ENCODE measurements around the gene HOXC4.
A peak's percentile ranks its signal among the peaks of the same experiment; 100 is the strongest.
"Not testable (repeated sequence)": the region's sequence is repeated elsewhere in the genome, so short reads cannot be mapped to it uniquely, and the experiment has no call there.

HOXC4 gene

DNA sequence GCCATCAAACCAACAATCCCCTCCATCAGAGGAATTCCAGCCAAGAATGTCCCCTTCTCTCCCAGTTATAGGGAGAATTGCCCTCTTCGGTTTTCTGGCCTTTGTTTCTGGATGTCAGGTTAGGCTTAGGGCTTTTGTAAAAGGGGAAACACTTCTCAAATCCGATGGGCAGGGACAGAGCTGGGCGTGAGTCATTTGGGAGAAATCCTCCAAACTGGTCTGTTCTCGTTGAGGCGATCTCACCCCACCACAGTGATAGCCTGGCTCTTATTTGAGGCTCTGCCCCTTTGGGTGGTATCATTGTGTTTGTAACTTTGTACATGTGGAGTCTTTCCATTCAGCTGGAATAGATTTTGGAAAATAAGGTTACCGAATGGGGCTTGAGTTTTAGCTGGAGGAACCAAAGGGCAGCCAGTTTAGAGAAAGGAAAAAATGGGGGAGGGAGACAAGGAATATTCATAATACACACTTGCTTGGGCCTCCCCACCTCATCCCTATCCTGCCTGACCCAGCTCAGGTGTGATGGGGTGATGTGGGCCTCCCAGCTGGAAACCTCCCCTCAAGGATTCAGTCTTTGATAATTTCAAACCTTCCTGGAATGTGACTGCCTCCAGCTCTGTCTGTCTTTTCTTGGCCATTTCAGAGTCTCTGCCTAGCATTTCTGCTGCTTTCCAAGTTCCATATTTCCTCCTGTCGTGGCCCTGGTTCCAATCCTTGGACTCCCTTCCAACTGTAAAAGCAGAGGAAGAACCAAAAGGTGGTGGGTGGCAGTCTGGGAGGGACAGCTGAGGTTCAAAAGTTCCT, 7.5 kb downstream of the HOXC4 start:
- H3K4me3 ChIP-seq (ENCODE audit: low read length), result no peak overlapping the region
- peaks cover 7% of the 10 kb centered on the region for H3K27me3 ChIP-seq (ENCODE audit: control insufficient read depth, insufficient read depth, low read length)
- H3K9ac ChIP-seq (ENCODE audit: low read length), result no peak overlapping the region

DNA sequence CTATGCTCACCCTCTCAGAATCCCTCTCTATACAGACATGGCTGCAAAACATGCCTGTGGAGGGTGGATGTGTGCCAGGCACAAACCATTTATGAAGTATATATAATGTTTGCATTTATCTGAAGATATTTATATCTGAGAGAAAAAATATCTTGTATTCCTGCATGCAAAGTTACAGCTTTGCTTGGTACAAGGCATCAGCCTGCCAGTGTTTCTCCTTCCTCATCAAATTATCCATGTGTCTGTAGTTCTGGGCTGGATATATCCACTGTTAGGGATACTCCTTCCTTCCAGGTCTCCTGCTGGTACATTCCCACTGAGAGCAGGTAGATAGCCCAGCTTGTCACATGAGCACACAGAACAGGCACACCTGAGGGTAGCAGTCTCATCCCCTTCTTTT, 12.0 kb downstream of the HOXC4 start:
- peaks cover 7% of the 10 kb centered on the region for H3K27me3 ChIP-seq (ENCODE audit: control insufficient read depth, insufficient read depth, low read length)
- no peaks in the 10 kb centered on the region for H3K36me3 ChIP-seq (ENCODE audit: control insufficient read depth, insufficient read depth, low read length)
- H3K4me3 ChIP-seq (ENCODE audit: low read length), result no peak overlapping the region
- H3K9ac ChIP-seq (ENCODE audit: low read length), result no peak overlapping the region
- no peaks in the 10 kb centered on the region for H3K4me1 ChIP-seq (ENCODE audit: control insufficient read depth, insufficient read depth, low read length)
- H3K9me3 ChIP-seq (ENCODE audit: control insufficient read depth, low read length), result no peaks in the 10 kb centered on the region

More for the DNA sequence above, 7.5 kb downstream of the HOXC4 start:
- no peaks in the 10 kb centered on the region for H3K4me1 ChIP-seq (ENCODE audit: control insufficient read depth, insufficient read depth, low read length)
- H3K36me3 ChIP-seq (ENCODE audit: control insufficient read depth, insufficient read depth, low read length), result no peaks in the 10 kb centered on the region
- H3K9me3 ChIP-seq (ENCODE audit: control insufficient read depth, low read length), result no peaks in the 10 kb centered on the region

DNA sequence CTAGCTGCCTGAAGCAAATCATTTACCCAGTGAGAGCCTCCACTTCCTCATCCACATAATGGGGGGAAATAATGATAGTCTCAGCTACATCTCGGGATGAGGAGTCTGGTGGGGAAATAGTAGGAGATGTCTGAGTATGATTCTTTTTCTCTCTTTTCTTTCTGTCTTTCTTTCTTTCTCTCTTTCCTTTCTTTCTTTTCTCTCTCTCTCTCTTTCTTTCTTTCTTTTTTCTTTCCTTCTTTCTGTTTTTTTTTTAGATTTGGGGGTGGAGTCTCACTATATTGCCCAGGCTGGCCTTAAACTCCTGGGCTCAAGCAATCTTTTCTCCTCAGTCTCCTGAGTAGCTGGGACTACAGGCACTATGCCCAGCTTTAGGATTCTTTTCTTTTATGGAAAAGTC, 12.8 kb downstream of the HOXC4 start:
- H3K9me3 ChIP-seq (ENCODE audit: control insufficient read depth, low read length), result no peaks in the 10 kb centered on the region
- H3K36me3 ChIP-seq (ENCODE audit: control insufficient read depth, insufficient read depth, low read length), result no peaks in the 10 kb centered on the region
- H3K27me3 ChIP-seq (ENCODE audit: control insufficient read depth, insufficient read depth, low read length), result peaks cover 7% of the 10 kb centered on the region
- no peak overlapping the region for H3K9ac ChIP-seq (ENCODE audit: low read length)
- no peak overlapping the region for H3K4me3 ChIP-seq (ENCODE audit: low read length)
- no peaks in the 10 kb centered on the region for H3K4me1 ChIP-seq (ENCODE audit: control insufficient read depth, insufficient read depth, low read length)

DNA sequence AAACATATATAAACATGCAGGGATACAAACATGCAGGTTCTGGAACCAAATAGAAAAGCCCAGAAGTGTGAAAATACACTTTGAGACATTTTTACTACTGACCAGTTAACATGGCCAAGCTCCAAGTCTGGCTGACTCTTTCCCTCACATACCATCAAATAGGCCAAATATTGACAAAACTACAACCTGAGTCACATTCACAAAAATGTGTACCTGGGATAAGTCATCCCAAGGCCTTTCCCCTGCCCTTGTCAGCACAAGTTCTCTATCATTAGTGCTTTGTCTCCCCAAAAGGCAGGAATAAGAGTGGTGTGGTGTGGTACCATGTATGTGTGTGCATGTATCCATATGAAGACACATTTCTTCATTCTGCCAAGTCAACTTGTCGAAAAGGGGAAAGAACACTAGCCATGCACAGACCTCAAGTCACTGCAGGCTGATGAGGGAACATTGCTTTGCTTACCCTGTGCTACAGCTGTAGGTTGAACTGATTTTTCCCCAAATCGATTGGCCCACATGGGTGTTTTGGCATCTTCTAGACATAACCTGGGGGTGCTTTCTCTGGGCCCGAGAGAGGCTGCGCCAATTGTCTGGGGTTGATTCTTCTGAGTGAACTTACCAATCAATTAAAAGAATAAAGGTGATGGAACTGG, 14.9 kb downstream of the HOXC4 start:
- Histone ChIP-seq H3K9me3 (ENCODE audit: control insufficient read depth, low read length) (no peaks in the 10 kb centered on the region), H3K9ac (ENCODE audit: low read length) (no peak overlapping the region), H3K4me1 (ENCODE audit: control insufficient read depth, insufficient read depth, low read length) (no peaks in the 10 kb centered on the region), H3K36me3 (ENCODE audit: control insufficient read depth, insufficient read depth, low read length) (no peaks in the 10 kb centered on the region), H3K27me3 (ENCODE audit: control insufficient read depth, insufficient read depth, low read length) (peaks cover 3% of the 10 kb centered on the region), H3K4me3 (ENCODE audit: low read length) (no peak overlapping the region)

DNA sequence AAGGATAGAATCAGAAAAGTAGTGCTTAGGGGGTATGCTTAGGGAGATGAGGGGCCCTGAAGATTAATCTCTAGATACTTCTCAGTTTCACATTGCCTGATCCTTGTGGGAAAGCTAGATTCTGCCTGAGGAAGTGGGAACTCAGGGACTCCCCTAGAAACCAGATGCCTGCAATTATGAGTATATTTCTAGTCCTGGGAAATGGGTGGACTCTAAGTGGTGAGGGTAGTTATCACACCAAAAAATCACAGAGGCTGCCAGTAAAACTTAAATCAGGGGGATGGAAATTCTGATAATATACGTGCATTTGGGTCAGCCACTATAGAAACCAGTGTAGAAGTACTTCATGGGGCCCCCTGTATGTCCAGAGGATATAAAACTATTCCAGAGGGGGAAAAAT, 18.3 kb downstream of the HOXC4 start:
- no peak overlapping the region for H3K9ac ChIP-seq (ENCODE audit: low read length)
- no peaks in the 10 kb centered on the region for H3K9me3 ChIP-seq (ENCODE audit: control insufficient read depth, low read length)

DNA sequence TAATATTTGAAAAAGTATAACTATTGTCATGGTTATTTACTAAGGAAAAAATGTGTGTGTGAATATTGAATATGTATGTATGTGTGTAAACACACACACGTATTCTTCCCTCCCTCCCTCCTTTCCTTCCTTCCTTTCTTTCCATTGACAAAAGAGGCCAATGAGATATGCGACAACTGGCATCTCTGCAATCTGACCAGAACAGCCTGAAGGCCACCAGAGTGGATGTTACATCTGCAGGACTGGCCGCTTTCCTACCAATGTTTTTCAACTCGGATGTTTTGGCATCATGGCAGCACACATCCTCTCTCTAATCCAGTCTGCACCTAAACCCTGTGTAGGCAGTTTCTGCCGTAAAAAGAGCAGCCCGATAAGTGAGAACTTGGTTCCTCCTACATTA, 20.7 kb downstream of the HOXC4 start:
- Histone ChIP-seq H3K9me3 (ENCODE audit: control insufficient read depth, low read length) (no peaks in the 10 kb centered on the region), H3K27me3 (ENCODE audit: control insufficient read depth, insufficient read depth, low read length) (no peaks in the 10 kb centered on the region), H3K4me1 (ENCODE audit: control insufficient read depth, insufficient read depth, low read length) (no peaks in the 10 kb centered on the region), H3K9ac (ENCODE audit: low read length) (no peak overlapping the region), H3K4me3 (ENCODE audit: low read length) (no peak overlapping the region), H3K36me3 (ENCODE audit: control insufficient read depth, insufficient read depth, low read length) (no peaks in the 10 kb centered on the region)

More for the DNA sequence above, 18.3 kb downstream of the HOXC4 start:
- H3K4me1 ChIP-seq (ENCODE audit: control insufficient read depth, insufficient read depth, low read length), result no peaks in the 10 kb centered on the region
- H3K4me3 ChIP-seq (ENCODE audit: low read length), result no peak overlapping the region
- H3K36me3 ChIP-seq (ENCODE audit: control insufficient read depth, insufficient read depth, low read length), result no peaks in the 10 kb centered on the region
- no peaks in the 10 kb centered on the region for H3K27me3 ChIP-seq (ENCODE audit: control insufficient read depth, insufficient read depth, low read length)

DNA sequence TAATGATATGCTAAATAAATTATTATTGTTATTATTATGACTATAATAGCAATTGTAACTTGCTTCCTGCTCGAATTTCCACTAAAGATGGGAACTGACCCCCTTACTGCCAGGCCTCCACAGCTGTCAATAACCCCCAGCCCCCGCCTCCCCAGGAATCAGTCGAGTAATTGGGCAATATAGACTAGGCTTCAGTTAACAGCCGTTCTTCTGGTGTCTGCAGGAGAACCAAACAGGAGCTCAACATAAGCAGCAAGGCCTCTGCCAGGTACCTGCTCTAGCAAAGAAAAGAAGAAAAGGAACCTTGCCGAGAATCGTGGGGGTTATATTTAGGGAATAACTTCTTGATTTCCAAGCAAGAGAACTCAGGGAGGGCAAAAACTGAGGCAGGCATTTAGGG, 21.8 kb downstream of the HOXC4 start:
- Histone ChIP-seq H3K9ac (ENCODE audit: low read length) (no peak overlapping the region), H3K4me3 (ENCODE audit: low read length) (no peak overlapping the region)

DNA sequence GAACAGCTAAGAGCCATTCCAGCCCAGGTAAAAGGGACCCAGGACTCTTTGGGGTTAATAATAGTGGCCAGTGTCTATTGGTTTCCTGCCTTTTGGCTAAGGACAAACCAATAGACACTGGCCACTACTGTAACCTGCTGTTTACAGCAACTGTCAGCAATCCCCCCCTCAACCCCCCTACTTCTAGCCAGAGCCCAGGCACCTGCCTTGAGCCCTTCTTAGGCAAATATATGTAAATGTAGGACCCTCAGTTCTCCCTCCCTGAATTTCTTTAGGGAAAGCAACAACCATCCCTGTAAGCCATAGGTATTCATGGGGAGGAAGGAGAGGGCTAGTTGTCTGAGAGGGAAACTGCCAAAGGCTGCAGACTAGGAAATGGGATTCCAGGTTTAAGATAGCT, 22.3 kb downstream of the HOXC4 start:
- no peaks in the 10 kb centered on the region for H3K9me3 ChIP-seq (ENCODE audit: control insufficient read depth, low read length)
- H3K9ac ChIP-seq (ENCODE audit: low read length), result no peak overlapping the region
- no peak overlapping the region for H3K4me3 ChIP-seq (ENCODE audit: low read length)
- H3K27me3 ChIP-seq (ENCODE audit: control insufficient read depth, insufficient read depth, low read length), result no peaks in the 10 kb centered on the region
- H3K36me3 ChIP-seq (ENCODE audit: control insufficient read depth, insufficient read depth, low read length), result no peaks in the 10 kb centered on the region
- no peaks in the 10 kb centered on the region for H3K4me1 ChIP-seq (ENCODE audit: control insufficient read depth, insufficient read depth, low read length)

More for the DNA sequence above, 21.8 kb downstream of the HOXC4 start:
- Histone ChIP-seq H3K9me3 (ENCODE audit: control insufficient read depth, low read length) (no peaks in the 10 kb centered on the region), H3K27me3 (ENCODE audit: control insufficient read depth, insufficient read depth, low read length) (no peaks in the 10 kb centered on the region), H3K4me1 (ENCODE audit: control insufficient read depth, insufficient read depth, low read length) (no peaks in the 10 kb centered on the region), H3K36me3 (ENCODE audit: control insufficient read depth, insufficient read depth, low read length) (no peaks in the 10 kb centered on the region)

DNA sequence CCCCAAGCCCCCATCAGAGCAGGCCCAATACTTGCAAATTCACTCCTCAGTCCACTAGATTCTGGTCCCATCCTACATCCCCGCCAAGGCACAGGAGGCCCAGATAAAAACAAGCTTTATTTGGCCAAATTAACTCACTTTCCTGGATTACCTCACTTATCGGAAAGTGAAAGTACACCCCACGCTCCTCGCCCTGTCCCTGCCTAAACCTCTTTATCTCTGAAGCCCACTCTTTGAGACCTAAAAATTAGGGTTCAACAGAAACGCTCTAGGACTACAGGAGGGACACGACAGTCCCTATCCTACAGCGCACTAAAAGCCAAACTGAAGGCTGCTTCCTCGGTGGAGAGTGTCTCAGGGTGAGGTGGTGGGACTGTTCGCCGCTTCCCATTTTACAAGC, 24.2 kb downstream of the HOXC4 start:
- H3K4me3 ChIP-seq (ENCODE audit: low read length); H3K9ac ChIP-seq (ENCODE audit: low read length): not testable (repeated sequence)

DNA sequence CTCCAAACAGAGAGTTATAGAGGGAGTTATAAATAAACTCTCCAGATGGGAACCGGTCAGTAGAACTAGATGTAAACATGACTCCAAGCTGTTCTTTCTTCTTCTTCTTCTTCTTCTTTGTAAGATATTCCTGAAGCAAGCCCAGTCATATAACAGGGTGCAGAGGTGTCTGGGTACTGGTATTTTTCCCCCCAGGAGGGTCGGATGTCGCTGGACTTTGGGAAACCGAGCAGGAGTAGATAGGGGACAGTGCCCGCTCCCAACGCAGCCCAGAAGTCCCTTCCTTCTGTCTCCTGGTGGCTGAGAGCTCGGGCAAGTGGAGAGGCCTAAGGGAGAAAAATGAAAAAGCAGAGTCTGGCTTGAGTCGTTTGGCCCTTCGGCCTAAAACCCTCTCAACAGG, 25.5 kb downstream of the HOXC4 start:
- not testable (repeated sequence) for H3K4me3 ChIP-seq (ENCODE audit: low read length); H3K36me3 ChIP-seq (ENCODE audit: control insufficient read depth, insufficient read depth, low read length); H3K27me3 ChIP-seq (ENCODE audit: control insufficient read depth, insufficient read depth, low read length); H3K4me1 ChIP-seq (ENCODE audit: control insufficient read depth, insufficient read depth, low read length); H3K9me3 ChIP-seq (ENCODE audit: control insufficient read depth, low read length)
- peak overlapping the region; percentile 43 for H3K9ac ChIP-seq (ENCODE audit: low read length)

More for the DNA sequence above, 24.2 kb downstream of the HOXC4 start:
- H3K9me3 ChIP-seq (ENCODE audit: control insufficient read depth, low read length); H3K27me3 ChIP-seq (ENCODE audit: control insufficient read depth, insufficient read depth, low read length); H3K4me1 ChIP-seq (ENCODE audit: control insufficient read depth, insufficient read depth, low read length); H3K36me3 ChIP-seq (ENCODE audit: control insufficient read depth, insufficient read depth, low read length): not testable (repeated sequence)

DNA sequence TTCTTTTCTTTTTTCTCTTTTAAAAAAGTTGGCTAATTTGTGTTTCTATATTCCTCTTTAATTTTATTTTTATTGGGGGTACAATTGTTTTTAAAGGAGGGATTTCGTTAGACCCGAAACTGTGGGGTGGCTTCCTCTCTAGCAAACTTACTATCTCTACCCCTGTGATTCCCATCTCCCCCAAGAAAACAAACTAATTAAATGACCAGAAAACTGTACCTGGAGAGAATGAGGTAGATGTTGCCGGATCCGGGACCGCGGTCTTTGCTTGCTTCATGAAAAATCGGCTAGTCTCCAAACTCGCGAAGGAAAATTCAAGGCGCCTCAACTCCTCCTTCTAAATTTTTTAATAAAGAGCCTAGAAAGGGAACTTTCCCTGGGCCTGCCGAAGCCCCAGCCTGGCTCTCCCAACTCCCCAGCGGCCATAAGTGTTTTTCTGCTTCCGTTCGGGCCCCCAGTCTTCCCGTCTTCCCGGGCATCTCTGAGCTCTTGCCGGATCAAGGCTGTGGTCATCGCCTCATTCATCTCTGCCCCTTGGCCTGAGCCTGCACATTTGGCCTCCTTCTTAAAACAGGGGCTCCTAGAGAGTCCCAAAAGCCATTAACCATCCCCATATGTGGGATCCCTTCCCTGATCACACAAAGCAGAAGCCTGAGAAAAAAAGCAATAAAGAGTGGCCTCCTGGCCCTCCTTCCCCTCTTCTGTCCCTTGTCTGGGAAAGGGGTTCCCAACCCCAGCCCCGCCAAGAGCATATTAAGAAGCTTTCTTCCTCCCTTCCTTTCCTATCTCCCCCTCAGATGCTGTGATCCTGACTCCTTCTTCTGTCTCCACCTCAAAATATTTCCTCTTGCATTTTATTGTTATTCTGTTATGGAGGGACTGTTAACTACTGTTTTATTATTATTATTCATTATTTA, 26.6 kb downstream of the HOXC4 start:
- not testable (repeated sequence) for H3K36me3 ChIP-seq (ENCODE audit: control insufficient read depth, insufficient read depth, low read length); H3K27me3 ChIP-seq (ENCODE audit: control insufficient read depth, insufficient read depth, low read length); H3K4me3 ChIP-seq (ENCODE audit: low read length); H3K9me3 ChIP-seq (ENCODE audit: control insufficient read depth, low read length); H3K4me1 ChIP-seq (ENCODE audit: control insufficient read depth, insufficient read depth, low read length)
- H3K9ac ChIP-seq (ENCODE audit: low read length), result peak overlapping the region; percentile 22

DNA sequence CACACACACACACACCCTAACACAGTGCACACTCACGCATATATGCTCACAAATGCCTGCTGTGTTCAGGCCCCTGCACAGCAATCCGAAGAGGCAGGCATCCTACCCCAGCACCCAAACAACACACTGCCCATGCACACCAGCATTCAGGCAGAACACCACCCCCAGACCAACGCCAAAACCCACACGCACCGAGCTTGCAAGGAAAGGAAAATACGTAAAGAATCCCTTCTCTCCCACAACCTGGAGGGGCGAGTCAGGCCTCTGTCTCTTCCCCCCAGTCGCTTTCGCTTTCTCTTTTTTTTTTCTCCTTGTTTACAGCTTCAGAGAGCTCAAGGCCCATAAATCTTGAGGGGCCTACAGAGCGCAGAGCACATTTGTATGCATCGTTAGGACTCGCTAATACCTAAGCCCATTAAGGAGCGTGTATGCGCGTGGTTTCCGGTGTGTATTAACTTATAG, 27.4 kb downstream of the HOXC4 start:
- not testable (repeated sequence) for H3K4me3 ChIP-seq (ENCODE audit: low read length); H3K36me3 ChIP-seq (ENCODE audit: control insufficient read depth, insufficient read depth, low read length); H3K4me1 ChIP-seq (ENCODE audit: control insufficient read depth, insufficient read depth, low read length); H3K27me3 ChIP-seq (ENCODE audit: control insufficient read depth, insufficient read depth, low read length); H3K9me3 ChIP-seq (ENCODE audit: control insufficient read depth, low read length)
- H3K9ac ChIP-seq (ENCODE audit: low read length), result peak overlapping the region; percentile 34
